ENCODE data around the gene OSBPL2.

The OSBPL2 gene

GRCh38 chr20:62237801-62238568 lies at the start of gene OSBPL2 (continued):
- TF ChIP-seq ZNF132 (tag by site-specific recombination; IDR thresholded peaks at IDR 0.05; ENCODE audit: borderline replicate concordance) = no peak
- TF ChIP-seq ZNF596 (tag by site-specific recombination; IDR thresholded peaks at IDR 0.05) = no peak
- TF ChIP-seq TSHZ1 (tag by site-specific recombination; IDR thresholded peaks at IDR 0.05; ENCODE audit: borderline replicate concordance) = 0 out of 2 replicates have a peak, but pooled peaks have one; percentile 17
- TF ChIP-seq ZNF501 (tag by site-specific recombination; IDR thresholded peaks at IDR 0.05) = no peak
- no peak for TF ChIP-seq GLI4 (tag by site-specific recombination; IDR thresholded peaks at IDR 0.05)
- TF ChIP-seq ZFP69B (tag by site-specific recombination; IDR thresholded peaks at IDR 0.05) = no peak
- TF ChIP-seq, protein P1, sequence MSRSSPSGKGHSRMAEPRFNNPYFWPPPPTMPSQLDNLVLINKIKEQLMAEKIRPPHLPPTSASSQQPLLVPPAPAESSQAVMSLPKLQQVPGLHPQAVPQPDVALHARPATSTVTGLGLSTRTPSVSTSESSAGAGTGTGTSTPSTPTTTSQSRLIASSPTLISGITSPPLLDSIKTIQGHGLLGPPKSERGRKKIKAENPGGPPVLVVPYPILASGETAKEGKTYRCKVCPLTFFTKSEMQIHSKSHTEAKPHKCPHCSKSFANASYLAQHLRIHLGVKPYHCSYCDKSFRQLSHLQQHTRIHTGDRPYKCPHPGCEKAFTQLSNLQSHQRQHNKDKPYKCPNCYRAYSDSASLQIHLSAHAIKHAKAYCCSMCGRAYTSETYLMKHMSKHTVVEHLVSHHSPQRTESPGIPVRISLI (tag by site-specific recombination; IDR thresholded peaks at IDR 0.05) = no peak
- peak; percentile 8 for TF ChIP-seq ZBTB26 (tag by site-specific recombination; optimal IDR thresholded peaks at IDR 0.05)
- TF ChIP-seq ZNF223 (tag by site-specific recombination; IDR thresholded peaks at IDR 0.05) = no peak
- no peak for TF ChIP-seq ZNF747 (tag by site-specific recombination; IDR thresholded peaks at IDR 0.05)
- TF ChIP-seq ZSCAN30 (tag by site-specific recombination; IDR thresholded peaks at IDR 0.05) = no peak
- TF ChIP-seq, protein P2, sequence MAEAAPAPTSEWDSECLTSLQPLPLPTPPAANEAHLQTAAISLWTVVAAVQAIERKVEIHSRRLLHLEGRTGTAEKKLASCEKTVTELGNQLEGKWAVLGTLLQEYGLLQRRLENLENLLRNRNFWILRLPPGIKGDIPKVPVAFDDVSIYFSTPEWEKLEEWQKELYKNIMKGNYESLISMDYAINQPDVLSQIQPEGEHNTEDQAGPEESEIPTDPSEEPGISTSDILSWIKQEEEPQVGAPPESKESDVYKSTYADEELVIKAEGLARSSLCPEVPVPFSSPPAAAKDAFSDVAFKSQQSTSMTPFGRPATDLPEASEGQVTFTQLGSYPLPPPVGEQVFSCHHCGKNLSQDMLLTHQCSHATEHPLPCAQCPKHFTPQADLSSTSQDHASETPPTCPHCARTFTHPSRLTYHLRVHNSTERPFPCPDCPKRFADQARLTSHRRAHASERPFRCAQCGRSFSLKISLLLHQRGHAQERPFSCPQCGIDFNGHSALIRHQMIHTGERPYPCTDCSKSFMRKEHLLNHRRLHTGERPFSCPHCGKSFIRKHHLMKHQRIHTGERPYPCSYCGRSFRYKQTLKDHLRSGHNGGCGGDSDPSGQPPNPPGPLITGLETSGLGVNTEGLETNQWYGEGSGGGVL (tag by site-specific recombination; IDR thresholded peaks at IDR 0.05) = no peak
- peak; percentile 65 for TF ChIP-seq GLIS2 (tag by site-specific recombination; IDR thresholded peaks at IDR 0.05)
- no peak for TF ChIP-seq ZNF133 (tag by site-specific recombination; IDR thresholded peaks at IDR 0.05)
- no peak for TF ChIP-seq ZNF175 (tag by site-specific recombination; IDR thresholded peaks at IDR 0.05)
- no peak for TF ChIP-seq ZNF654 (tag by site-specific recombination; IDR thresholded peaks at IDR 0.05; ENCODE audit: low read depth)
- no peak for TF ChIP-seq ZNF433 (tag by site-specific recombination; IDR thresholded peaks at IDR 0.05; ENCODE audit: low read depth)
- TF ChIP-seq ZNF777 (tag by site-specific recombination; IDR thresholded peaks at IDR 0.05; ENCODE audit: borderline replicate concordance) = no peak
- TF ChIP-seq ZNF423 (tag by site-specific recombination; IDR thresholded peaks at IDR 0.05) = peak; percentile 67; the same call in 1 of the 2 replicates
- TF ChIP-seq ZNF529 (tag by site-specific recombination; IDR thresholded peaks at IDR 0.05; ENCODE audit: insufficient replicate concordance) = no peak
- TF ChIP-seq, protein P3, sequence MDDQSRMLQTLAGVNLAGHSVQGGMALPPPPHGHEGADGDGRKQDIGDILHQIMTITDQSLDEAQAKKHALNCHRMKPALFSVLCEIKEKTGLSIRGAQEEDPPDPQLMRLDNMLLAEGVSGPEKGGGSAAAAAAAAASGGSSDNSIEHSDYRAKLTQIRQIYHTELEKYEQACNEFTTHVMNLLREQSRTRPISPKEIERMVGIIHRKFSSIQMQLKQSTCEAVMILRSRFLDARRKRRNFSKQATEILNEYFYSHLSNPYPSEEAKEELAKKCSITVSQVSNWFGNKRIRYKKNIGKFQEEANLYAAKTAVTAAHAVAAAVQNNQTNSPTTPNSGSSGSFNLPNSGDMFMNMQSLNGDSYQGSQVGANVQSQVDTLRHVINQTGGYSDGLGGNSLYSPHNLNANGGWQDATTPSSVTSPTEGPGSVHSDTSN (CRISPR knock-in tag; IDR thresholded peaks at IDR 0.05) = peak; percentile 98
- TF ChIP-seq ZBTB20 (tag by site-specific recombination; IDR thresholded peaks at IDR 0.05) = no peak
- TF ChIP-seq, protein P4, sequence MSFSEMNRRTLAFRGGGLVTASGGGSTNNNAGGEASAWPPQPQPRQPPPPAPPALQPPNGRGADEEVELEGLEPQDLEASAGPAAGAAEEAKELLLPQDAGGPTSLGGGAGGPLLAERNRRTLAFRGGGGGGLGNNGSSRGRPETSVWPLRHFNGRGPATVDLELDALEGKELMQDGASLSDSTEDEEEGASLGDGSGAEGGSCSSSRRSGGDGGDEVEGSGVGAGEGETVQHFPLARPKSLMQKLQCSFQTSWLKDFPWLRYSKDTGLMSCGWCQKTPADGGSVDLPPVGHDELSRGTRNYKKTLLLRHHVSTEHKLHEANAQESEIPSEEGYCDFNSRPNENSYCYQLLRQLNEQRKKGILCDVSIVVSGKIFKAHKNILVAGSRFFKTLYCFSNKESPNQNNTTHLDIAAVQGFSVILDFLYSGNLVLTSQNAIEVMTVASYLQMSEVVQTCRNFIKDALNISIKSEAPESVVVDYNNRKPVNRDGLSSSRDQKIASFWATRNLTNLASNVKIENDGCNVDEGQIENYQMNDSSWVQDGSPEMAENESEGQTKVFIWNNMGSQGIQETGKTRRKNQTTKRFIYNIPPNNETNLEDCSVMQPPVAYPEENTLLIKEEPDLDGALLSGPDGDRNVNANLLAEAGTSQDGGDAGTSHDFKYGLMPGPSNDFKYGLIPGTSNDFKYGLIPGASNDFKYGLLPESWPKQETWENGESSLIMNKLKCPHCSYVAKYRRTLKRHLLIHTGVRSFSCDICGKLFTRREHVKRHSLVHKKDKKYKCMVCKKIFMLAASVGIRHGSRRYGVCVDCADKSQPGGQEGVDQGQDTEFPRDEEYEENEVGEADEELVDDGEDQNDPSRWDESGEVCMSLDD (tag by site-specific recombination; IDR thresholded peaks at IDR 0.05) = peak; percentile 22; the same call in 1 of the 2 replicates
- TF ChIP-seq ZNF239 (tag by site-specific recombination; IDR thresholded peaks at IDR 0.05) = no peak
- TF ChIP-seq GFI1B (tag by site-specific recombination; IDR thresholded peaks at IDR 0.05) = no peak
- no peak for TF ChIP-seq ZNF510 (tag by site-specific recombination; IDR thresholded peaks at IDR 0.05; ENCODE audit: insufficient replicate concordance)
- TF ChIP-seq ZNF677 (tag by site-specific recombination; IDR thresholded peaks at IDR 0.05) = no peak

Data from HEK293 (cell line).